Neural progenitor cell (in vitro differentiated cells): ENCODE results near the gene RAVER2.

ENCODE experiments used
- CTCF ChIP-seq: fragments of 200-600 bp; sonication (generic); IDR thresholded peaks from 2 replicates; pipeline ENCODE4 v1.5.1; 2017; ENCODE audit warnings: antibody characterized with exemption, mild to moderate bottlenecking
- EZH2phosphoT487 ChIP-seq: fragments of 200-600 bp; sonication (generic); IDR thresholded peaks from 2 replicates; pipeline ENCODE4 v1.6.1; 2017; ENCODE audit warnings: antibody characterized with exemption

GRCh38 chr1:64843675-64844074 lies 98.8 kb downstream of the RAVER2 start:
- TF ChIP-seq CTCF, result no peak
- no peak for TF ChIP-seq EZH2phosphoT487
